HG03457 (cell line): ENCODE data around the gene RNF8.
"Not testable (repeated sequence)": the region's sequence is repeated elsewhere in the genome, so short reads cannot be mapped to it uniquely, and the experiment has no call there.

Experiments used
- ATAC-seq: cut with Tn5 transposase; IDR thresholded peaks from one replicate; pipeline ENCODE4 v1.9.1; 2021; ENCODE audit warnings: moderate number of reproducible peaks; ENCODE audit not compliant: unreplicated experiment

The RNF8 gene

GRCh38 chr6:37353761-37354525, at the start of gene RNF8:
Gene RNF8 (plus strand): TSS chr6:37353983. CDS start chr6:37354165, 182 bp downstream.
- peak; percentile 58 for ATAC-seq

GRCh38 chr6:37304766-37305165, 49.0 kb upstream of the RNF8 start:
- ATAC-seq = no peak

- no peak for ATAC-seq
Measured at GRCh38 chr6:37305841-37306425, 47.9 kb upstream of the RNF8 start.

GRCh38 chr6:37306624-37307222, 47.1 kb upstream of the RNF8 start:
- ATAC-seq = no peak

- not testable (repeated sequence) for ATAC-seq
Measured at GRCh38 chr6:37307484-37307883, 46.3 kb upstream of the RNF8 start.

GRCh38 chr6:37308069-37308815, 45.5 kb upstream of the RNF8 start:
- ATAC-seq = no peak

- ATAC-seq = no peak
Measured at GRCh38 chr6:37309046-37309445, 44.7 kb upstream of the RNF8 start.

GRCh38 chr6:37309692-37310091, 44.1 kb upstream of the RNF8 start:
- no peak for ATAC-seq

- ATAC-seq = no peak
Measured at GRCh38 chr6:37310966-37311365, 42.8 kb upstream of the RNF8 start.

GRCh38 chr6:37311741-37312473, 41.9 kb upstream of the RNF8 start:
- no peak for ATAC-seq

GRCh38 chr6:37313723-37314486, 39.9 kb upstream of the RNF8 start:
- ATAC-seq = no peak

- no peak for ATAC-seq
Measured at GRCh38 chr6:37314487-37315156, 39.2 kb upstream of the RNF8 start.

- no peak for ATAC-seq
Measured at GRCh38 chr6:37315157-37315515, 38.6 kb upstream of the RNF8 start.

GRCh38 chr6:37316071-37316470, 37.7 kb upstream of the RNF8 start:
- no peak for ATAC-seq

- ATAC-seq = no peak
Measured at GRCh38 chr6:37317312-37318038, 36.3 kb upstream of the RNF8 start.

- ATAC-seq = no peak
Measured at GRCh38 chr6:37319156-37319555, 34.6 kb upstream of the RNF8 start.

- ATAC-seq = no peak
Measured at GRCh38 chr6:37319856-37320480, 33.8 kb upstream of the RNF8 start.

GRCh38 chr6:37320646-37321045, 33.1 kb upstream of the RNF8 start:
- no peak for ATAC-seq

GRCh38 chr6:37321101-37321500, 32.7 kb upstream of the RNF8 start:
- ATAC-seq = no peak
